Gastroesophageal sphincter (tissue), 4 donors: ENCODE results near the gene OR56B1. TPM values are rescaled to one million over a fixed set of nuclear protein-coding genes. Genes with fewer than 3 reads are reported as not detected.
A peak's percentile ranks its signal among the peaks of the same experiment; 100 is the strongest.
"Not testable (repeated sequence)": the region's sequence is repeated elsewhere in the genome, so short reads cannot be mapped to it uniquely, and the experiment has no call there.

Experiments used
- ATAC-seq: fragments of 150-250 bp; one replicate; pipeline ENCODE4 v1.9.1; 2016; ENCODE audit warnings: mild to moderate bottlenecking, moderate library complexity
- H3K27ac ChIP-seq, 4 donors: fragments of 200-600 bp; sonication (generic) in 3 of 4; 1 replicate in 3 of 4; 2 replicates in 1 of 4; pipeline ENCODE4 v1.5.1; 2016 to 2019
- H3K27me3 ChIP-seq: fragments of 200-600 bp; sonication (generic); one replicate; pipeline ENCODE4 v1.5.1; 2019
- H3K36me3 ChIP-seq, 2 donors: fragments of 200-600 bp; sonication (generic); one replicate each; pipeline ENCODE4 v1.5.1; 2019; ENCODE audit warnings: control low read depth in 1 of 2
- H3K4me1 ChIP-seq, 3 donors: fragments of 200-600 bp; sonication (generic); 1 replicate in 2 of 3; 2 replicates in 1 of 3; pipeline ENCODE4 v1.5.1; 2016 to 2019; ENCODE audit warnings: control low read depth in 2 of 3
- H3K4me3 ChIP-seq, 2 donors: fragments of 200-600 bp; sonication (generic); one replicate each; pipeline ENCODE4 v1.5.1; 2019; ENCODE audit warnings: mild to moderate bottlenecking in 1 of 2, moderate library complexity in 1 of 2
- H3K9me3 ChIP-seq, 3 donors: fragments of 200-600 bp; sonication (generic); one replicate each; pipeline ENCODE4 v1.5.1; 2017 to 2019; ENCODE audit warnings: control low read depth in 2 of 3
- EP300 ChIP-seq: sonication (generic); formaldehyde crosslinking; IDR thresholded peaks from one replicate; pipeline ENCODE4 v1.6.1; 2017; ENCODE audit warnings: antibody characterized with exemption, mild to moderate bottlenecking
- POLR2A ChIP-seq, 2 donors: fragments of 450-650 bp; IDR thresholded peaks; one replicate each; pipeline ENCODE4 v1.6.1; 2017; ENCODE audit warnings: antibody characterized with exemption in 2 of 2, mild to moderate bottlenecking in 2 of 2, moderate library complexity in 1 of 2
- POLR2AphosphoS5 ChIP-seq: sonication (generic); formaldehyde crosslinking; IDR thresholded peaks from one replicate; pipeline ENCODE4 v1.6.1; 2017; ENCODE audit warnings: antibody characterized with exemption
- WGBS, 2 donors: methylation state at CpG; one replicate each; pipeline ENCODE4 v1.1.5; 2018; ENCODE audit warnings: low coverage in 1 of 2; 5-methylcytosine and 5-hydroxymethylcytosine counted together
- total RNA-seq, 4 donors: library from RNA; depleted of rRNA; stranded (reverse); fragments of >200 nt; gene quantifications; one replicate each; pipeline ENCODE4 v1.1.0, GENCODE V29; 2016
- TF ChIP-seq, protein P1 (sequence below), 4 experiments: fragments of 200-600 bp in 2 of 4; fragments of 450-650 bp in 2 of 4; sonication (generic) in 1 of 4; IDR thresholded peaks; one replicate each; pipeline ENCODE4 v1.5.1; 2017 to 2019; ENCODE audit warnings: antibody characterized with exemption in 4 of 4, mild to moderate bottlenecking in 2 of 4, moderate library complexity in 2 of 4

OR56B1 gene
- total RNA-seq, 4 donors from 2014 or later: 0.13 to 0.19 TPM; not detected in 2

GRCh38 chr11:5712507-5712906 lies 23.7 kb upstream of the OR56B1 start:
- WGBS, 2 donors: 48 to 78% methylated on average over 1 of the region's 1 CpG
- ATAC-seq: no peak

GRCh38 chr11:5713695-5714094 lies 22.6 kb upstream of the OR56B1 start:
- Histone ChIP-seq H3K9me3 (no peaks in the 10 kb centered on the region), H3K4me3 (no peak overlapping the region), H3K27me3 (no peaks in the 10 kb centered on the region), H3K4me1 (no peaks in the 10 kb centered on the region), H3K27ac (no peak overlapping the region), H3K36me3 (peaks cover 0 to 26% of the 10 kb centered on the region in 2 donors)
- 60 to 73% methylated on average over 1 to 3 of the region's 5 CpGs for whole genome bisulfite sequencing, 2 donors
- TF ChIP-seq EP300: no peak
- no peak for TF ChIP-seq POLR2A (IDR thresholded peaks at IDR 0.05)
- no peak for TF ChIP-seq POLR2AphosphoS5
- ATAC-seq: no peak

More at GRCh38 chr11:5712507-5712906, 23.7 kb upstream of the OR56B1 start:
- Histone ChIP-seq H3K27me3 (no peaks in the 10 kb centered on the region), H3K4me3 (no peak overlapping the region), H3K9me3 (no peaks in the 10 kb centered on the region), H3K36me3 (peaks cover 0 to 38% of the 10 kb centered on the region in 2 donors), H3K4me1 (no peaks in the 10 kb centered on the region), H3K27ac (no peak overlapping the region)
- no peak for TF ChIP-seq POLR2A (IDR thresholded peaks at IDR 0.05)
- TF ChIP-seq, protein P1, sequence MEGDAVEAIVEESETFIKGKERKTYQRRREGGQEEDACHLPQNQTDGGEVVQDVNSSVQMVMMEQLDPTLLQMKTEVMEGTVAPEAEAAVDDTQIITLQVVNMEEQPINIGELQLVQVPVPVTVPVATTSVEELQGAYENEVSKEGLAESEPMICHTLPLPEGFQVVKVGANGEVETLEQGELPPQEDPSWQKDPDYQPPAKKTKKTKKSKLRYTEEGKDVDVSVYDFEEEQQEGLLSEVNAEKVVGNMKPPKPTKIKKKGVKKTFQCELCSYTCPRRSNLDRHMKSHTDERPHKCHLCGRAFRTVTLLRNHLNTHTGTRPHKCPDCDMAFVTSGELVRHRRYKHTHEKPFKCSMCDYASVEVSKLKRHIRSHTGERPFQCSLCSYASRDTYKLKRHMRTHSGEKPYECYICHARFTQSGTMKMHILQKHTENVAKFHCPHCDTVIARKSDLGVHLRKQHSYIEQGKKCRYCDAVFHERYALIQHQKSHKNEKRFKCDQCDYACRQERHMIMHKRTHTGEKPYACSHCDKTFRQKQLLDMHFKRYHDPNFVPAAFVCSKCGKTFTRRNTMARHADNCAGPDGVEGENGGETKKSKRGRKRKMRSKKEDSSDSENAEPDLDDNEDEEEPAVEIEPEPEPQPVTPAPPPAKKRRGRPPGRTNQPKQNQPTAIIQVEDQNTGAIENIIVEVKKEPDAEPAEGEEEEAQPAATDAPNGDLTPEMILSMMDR (IDR thresholded peaks at IDR 0.05): peak; percentile 22 to 37 (median 29)

GRCh38 chr11:5716518-5716917 lies 19.7 kb upstream of the OR56B1 start:
- no CpG with 5 or more reads among the region's 1 CpG for WGBS, 2 donors
- not testable (repeated sequence) for H3K4me1 ChIP-seq

GRCh38 chr11:5719703-5720495 lies 16.3 kb upstream of the OR56B1 start:
- no peaks in the 10 kb centered on the region for H3K27me3 ChIP-seq
- no peak overlapping the region for H3K27ac ChIP-seq
- 78% methylated on average over 3 of the region's 3 CpGs; no CpG with 5 or more reads in 1 of the 2 donors for WGBS, 2 donors
- no peak overlapping the region for H3K4me3 ChIP-seq
- H3K36me3 ChIP-seq: no peaks in the 10 kb centered on the region
- ATAC-seq: no peak
- TF ChIP-seq, protein P1 (IDR thresholded peaks at IDR 0.05): no peak
- no peak for TF ChIP-seq POLR2AphosphoS5
- H3K4me1 ChIP-seq: no peaks in the 10 kb centered on the region
- no peaks in the 10 kb centered on the region for H3K9me3 ChIP-seq

More at GRCh38 chr11:5716518-5716917, 19.7 kb upstream of the OR56B1 start:
- not testable (repeated sequence) for H3K9me3 ChIP-seq, H3K36me3 ChIP-seq, H3K4me3 ChIP-seq, ATAC-seq, H3K27me3 ChIP-seq, H3K27ac ChIP-seq

DNA sequence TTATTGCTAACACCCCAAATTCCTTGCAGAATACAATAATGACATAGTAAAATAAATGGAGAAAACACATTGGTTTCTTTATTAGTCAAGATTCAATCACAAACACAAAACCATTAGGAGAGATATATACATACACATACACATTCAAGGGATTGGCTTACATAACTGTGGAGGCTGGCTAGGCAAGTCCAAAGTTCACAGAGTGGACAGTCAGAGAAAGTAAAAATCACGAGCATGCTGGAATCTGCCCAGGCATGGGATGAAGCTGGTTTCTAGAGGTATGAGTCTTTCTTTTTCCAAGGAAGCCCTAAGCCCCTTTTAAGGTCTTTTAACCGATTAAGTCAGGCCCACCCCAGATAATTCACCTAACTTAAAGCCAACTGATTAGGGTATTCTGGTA lies 13.6 kb upstream of the OR56B1 start:
- 75% methylated on average over 2 of the region's 2 CpGs for WGBS, 2 donors
- no peak overlapping the region for H3K27ac ChIP-seq
- H3K4me1 ChIP-seq: no peaks in the 10 kb centered on the region
- no peak overlapping the region for H3K4me3 ChIP-seq
- TF ChIP-seq EP300 (no peak), POLR2A (IDR thresholded peaks at IDR 0.05) (no peak), POLR2AphosphoS5 (no peak)
- TF ChIP-seq, protein P1 (IDR thresholded peaks at IDR 0.05): no peak
- no peaks in the 10 kb centered on the region for H3K9me3 ChIP-seq
- ATAC-seq: no peak
- H3K27me3 ChIP-seq: no peaks in the 10 kb centered on the region
- no peaks in the 10 kb centered on the region for H3K36me3 ChIP-seq

DNA sequence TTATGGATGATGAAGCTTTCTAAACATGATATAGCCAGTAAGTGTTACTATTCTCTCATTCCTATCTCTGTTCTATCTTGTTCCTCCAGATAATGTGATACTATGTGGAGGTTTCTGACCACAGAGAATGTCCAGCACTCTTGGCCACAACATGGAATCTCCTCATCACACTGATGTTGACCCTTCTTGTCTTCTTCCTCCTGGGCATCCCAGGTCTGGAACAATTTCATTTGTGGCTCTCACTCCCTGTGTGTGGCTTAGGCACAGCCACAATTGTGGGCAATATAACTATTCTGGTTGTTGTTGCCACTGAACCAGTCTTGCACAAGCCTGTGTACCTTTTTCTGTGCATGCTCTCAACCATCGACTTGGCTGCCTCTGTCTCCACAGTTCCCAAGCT lies 9.9 kb upstream of the OR56B1 start:
- Histone ChIP-seq H3K27ac (no peak overlapping the region), H3K27me3 (no peaks in the 10 kb centered on the region), H3K4me3 (no peak overlapping the region), H3K9me3 (no peaks in the 10 kb centered on the region), H3K36me3 (no peaks in the 10 kb centered on the region), H3K4me1 (no peaks in the 10 kb centered on the region)
- TF ChIP-seq POLR2A (IDR thresholded peaks at IDR 0.05) (no peak), EP300 (no peak), POLR2AphosphoS5 (no peak)
- TF ChIP-seq, protein P1 (IDR thresholded peaks at IDR 0.05): no peak
- ATAC-seq: no peak
- WGBS, 2 donors: 100% methylated on average over 1 of the region's 1 CpG; no CpG with 5 or more reads in 1 of the 2 donors
